AG04449 (cell line): ENCODE data around the gene RPGRIP1L.

ENCODE experiments used
- CTCF ChIA-PET: fragments of 350-600 bp; formaldehyde crosslinking; extraction: SDS; loops from one replicate; lab custom pipeline; 2021; ENCODE audit warnings: antibody characterized with exemption; lab: Yijun Ruan, JAX
- POLR2A ChIA-PET: fragments of 400-600, 350-600 bp; formaldehyde crosslinking; extraction: SDS; loops from one replicate; lab custom pipeline; 2020; ENCODE audit warnings: antibody characterized with exemption, inconsistent platforms; lab: Yijun Ruan, JAX
- DNase-seq: peaks from one replicate; pipeline ENCODE4 v3.0.0-alpha.2; 2010; ENCODE audit warnings: low read depth, low spot score
- H3K4me3 ChIP-seq: 2 replicates; pipeline ENCODE4 v1.5.1; 2011; ENCODE audit warnings: low read depth, mild to moderate bottlenecking, control low read depth, low read length
- CTCF ChIP-seq: IDR thresholded peaks from one replicate; pipeline ENCODE4 v1.5.1; 2011; ENCODE audit warnings: mild to moderate bottlenecking, moderate library complexity, low read length, control low read depth, inconsistent platforms; ENCODE audit not compliant: insufficient read depth; ENCODE audit errors: missing control alignments

Gene RPGRIP1L

GRCh38 chr16:53625221-53625620 lies 78.4 kb downstream of the RPGRIP1L start:
- ChIA-PET CTCF (no interaction called here), POLR2A (no interaction called here)

GRCh38 chr16:53622315-53622714 lies 81.3 kb downstream of the RPGRIP1L start:
- POLR2A ChIA-PET: no interaction called here
- DNase-seq: no peak
- CTCF ChIA-PET: no interaction called here
- no peak for TF ChIP-seq CTCF
- H3K4me3 ChIP-seq: no peak overlapping the region

More at GRCh38 chr16:53625221-53625620, 78.4 kb downstream of the RPGRIP1L start:
- no peak for DNase-seq
- TF ChIP-seq CTCF: no peak
- H3K4me3 ChIP-seq: no peak overlapping the region

- no peak overlapping the region for H3K4me3 ChIP-seq
- ChIA-PET POLR2A (no interaction called here), CTCF (no interaction called here)
- TF ChIP-seq CTCF: no peak
- no peak for DNase-seq
These were observed 83.2 kb downstream of the RPGRIP1L start for GRCh38 chr16:53620476-53620875.

GRCh38 chr16:53619235-53619634 lies 84.4 kb downstream of the RPGRIP1L start:
- ChIA-PET CTCF (no interaction called here), POLR2A (no interaction called here)
- no peak for DNase-seq
- TF ChIP-seq CTCF: no peak
- no peak overlapping the region for H3K4me3 ChIP-seq

GRCh38 chr16:53614346-53614745 lies 89.3 kb downstream of the RPGRIP1L start:
- POLR2A ChIA-PET: no interaction called here
- no peak overlapping the region for H3K4me3 ChIP-seq
- CTCF ChIA-PET: no interaction called here
- no peak for DNase-seq
- no peak for TF ChIP-seq CTCF

- TF ChIP-seq CTCF: no peak
- DNase-seq: no peak
- ChIA-PET POLR2A (no interaction called here), CTCF (no interaction called here)
- H3K4me3 ChIP-seq: no peak overlapping the region
These were observed 91.7 kb downstream of the RPGRIP1L start for GRCh38 chr16:53612003-53612402.
